ENCODE measurements around the gene MAPK1.
"Not testable (repeated sequence)": the region's sequence is repeated elsewhere in the genome, so short reads cannot be mapped to it uniquely, and the experiment has no call there.

GRCh38 chr22:21744917-21745316 lies 122.5 kb downstream of the MAPK1 start:
- not testable (repeated sequence) for TF ChIP-seq CTCF, POLR2A (IDR thresholded peaks at IDR 0.05)

Data from esophagus squamous epithelium (tissue), 4 donors.